SU-DHL-6 (cell line): ENCODE measurements around the gene ERBB4.

Experiments
- H2AFZ ChIP-seq: fragments of 200-600 bp; sonication (generic); 2 replicates; pipeline ENCODE4 v1.6.1; 2014; ENCODE audit warnings: low read depth, mild to moderate bottlenecking, moderate library complexity, mixed read lengths, antibody characterized with exemption, low read length; ENCODE audit not compliant: severe bottlenecking
- H3F3A ChIP-seq: fragments of 200-600 bp; shearing (Covaris generic); 2 replicates; pipeline ENCODE4 v1.6.0; 2016; ENCODE audit warnings: antibody characterized with exemption, mild to moderate bottlenecking; ENCODE audit not compliant: insufficient read depth
- H3K27ac ChIP-seq: fragments of 200-600 bp; sonication (generic); 2 replicates; pipeline ENCODE4 v1.5.1; 2016; ENCODE audit warnings: low read depth, mild to moderate bottlenecking, low read length, moderate library complexity, mixed read lengths
- H3K27me3 ChIP-seq: fragments of 200-600 bp; sonication (generic), shearing (Covaris generic); 2 replicates; pipeline ENCODE4 v1.6.0; 2014; ENCODE audit warnings: mild to moderate bottlenecking, low read length
- H3K36me3 ChIP-seq: fragments of 200-600 bp; sonication (generic); 2 replicates; pipeline ENCODE4 v1.6.1; 2014; ENCODE audit warnings: mild to moderate bottlenecking, low read length, mixed read lengths
- H3K4me2 ChIP-seq: fragments of 300-600, 200-600 bp; shearing (Covaris generic), sonication (generic); 2 replicates; pipeline ENCODE4 v1.6.0; 2014; ENCODE audit warnings: low read length, low read depth, mild to moderate bottlenecking; ENCODE audit not compliant: poor library complexity, severe bottlenecking
- H3K4me3 ChIP-seq: fragments of 200-600 bp; sonication (generic); 2 replicates; pipeline ENCODE4 v1.5.1; 2014; ENCODE audit warnings: antibody characterized with exemption, low read length, mild to moderate bottlenecking, mixed read lengths; ENCODE audit not compliant: insufficient read depth, poor library complexity, severe bottlenecking
- H3K79me2 ChIP-seq: fragments of 200-600 bp; sonication (generic); 2 replicates; pipeline ENCODE4 v1.6.1; 2014; ENCODE audit warnings: mild to moderate bottlenecking, low read length, moderate library complexity; ENCODE audit not compliant: insufficient read depth
- H3K9ac ChIP-seq: fragments of 200-600 bp; sonication (generic); 2 replicates; pipeline ENCODE4 v1.7.0; 2014; ENCODE audit warnings: mild to moderate bottlenecking, low read length
- H3K9me2 ChIP-seq: fragments of 200-600 bp; sonication (generic); replicated peaks from 2 replicates; pipeline ENCODE4 v1.6.1; 2014; ENCODE audit warnings: low read length; ENCODE audit not compliant: insufficient read depth
- H3K9me3 ChIP-seq: fragments of 200-600 bp; sonication (generic); 2 replicates; pipeline ENCODE4 v1.6.1; 2014; ENCODE audit warnings: low read length, mixed read lengths; ENCODE audit not compliant: insufficient read depth
- H4K20me1 ChIP-seq: fragments of 200-600 bp; sonication (generic); 2 replicates; pipeline ENCODE4 v1.6.1; 2014; ENCODE audit warnings: low read depth, mild to moderate bottlenecking, antibody characterized with exemption, low read length, moderate library complexity, mixed read lengths
- CTCF ChIP-seq: fragments of 200-600 bp; sonication (generic); IDR thresholded peaks from one replicate; pipeline ENCODE4 v1.5.1; 2017; ENCODE audit warnings: antibody characterized with exemption, mild to moderate bottlenecking, low read length, moderate library complexity; ENCODE audit not compliant: insufficient read depth, poor library complexity, severe bottlenecking
- EZH2phosphoT487 ChIP-seq: fragments of 200-600 bp; sonication (generic), shearing (Covaris generic); conservative IDR thresholded peaks from 2 replicates; pipeline ENCODE4 v1.6.1; 2018; ENCODE audit warnings: mild to moderate bottlenecking, antibody characterized with exemption, low read length, moderate library complexity, mixed read lengths

Gene ERBB4

GRCh38 chr2:212484563-212485080, 54.0 kb downstream of the ERBB4 start:
- H3K27me3 ChIP-seq: no peaks in the 10 kb centered on the region
- no peaks in the 10 kb centered on the region for H3K36me3 ChIP-seq
- no peak overlapping the region for H3K9ac ChIP-seq
- no peak overlapping the region for H3K4me3 ChIP-seq
- H3K9me2 ChIP-seq: no peaks in the 10 kb centered on the region
- TF ChIP-seq CTCF: no peak
- TF ChIP-seq EZH2phosphoT487: no peak
- H3K4me2 ChIP-seq: no peak overlapping the region
- no peaks in the 10 kb centered on the region for H3K9me3 ChIP-seq
- H2AFZ ChIP-seq: no peak overlapping the region
- H3F3A ChIP-seq: no peaks in the 10 kb centered on the region
- H3K27ac ChIP-seq: no peak overlapping the region
- no peaks in the 10 kb centered on the region for H3K79me2 ChIP-seq
- no peaks in the 10 kb centered on the region for H4K20me1 ChIP-seq

- Histone ChIP-seq H3K9me2 (no peaks in the 10 kb centered on the region), H3F3A (no peaks in the 10 kb centered on the region)
These were observed 58.2 kb downstream of the ERBB4 start for GRCh38 chr2:212480447-212480846.

GRCh38 chr2:212477571-212477970, 61.0 kb downstream of the ERBB4 start:
- H4K20me1 ChIP-seq: peaks cover 4% of the 10 kb centered on the region; the same call in 1 of the 2 replicates
- no peaks in the 10 kb centered on the region for H3F3A ChIP-seq
- H3K27me3 ChIP-seq: no peaks in the 10 kb centered on the region
- H3K4me2 ChIP-seq: no peak overlapping the region
- TF ChIP-seq CTCF (no peak), EZH2phosphoT487 (no peak)
- H3K4me3 ChIP-seq: no peak overlapping the region
- no peaks in the 10 kb centered on the region for H3K9me3 ChIP-seq
- H3K9ac ChIP-seq: no peak overlapping the region
- H3K79me2 ChIP-seq: no peaks in the 10 kb centered on the region
- H3K27ac ChIP-seq: no peak overlapping the region
- H3K36me3 ChIP-seq: no peaks in the 10 kb centered on the region
- no peak overlapping the region for H2AFZ ChIP-seq
- H3K9me2 ChIP-seq: no peaks in the 10 kb centered on the region

More at GRCh38 chr2:212480447-212480846, 58.2 kb downstream of the ERBB4 start:
- Histone ChIP-seq H3K36me3 (no peaks in the 10 kb centered on the region), H3K4me3 (no peak overlapping the region), H4K20me1 (peaks cover 4% of the 10 kb centered on the region; the same call in 1 of the 2 replicates), H3K27ac (no peak overlapping the region), H3K79me2 (no peaks in the 10 kb centered on the region), H2AFZ (no peak overlapping the region), H3K27me3 (no peaks in the 10 kb centered on the region), H3K9ac (no peak overlapping the region), H3K4me2 (no peak overlapping the region), H3K9me3 (no peaks in the 10 kb centered on the region)
- TF ChIP-seq EZH2phosphoT487 (no peak), CTCF (no peak)
